CD4-positive, alpha-beta T cell treated with Interleukin-15 for 1 hour (primary cell): Measurements from ENCODE around the gene GREB1L.

ENCODE experiments used
- DNase-seq: peaks from one replicate; pipeline ENCODE4 v3.0.0-alpha.2; 2020

The GREB1L gene

DNA sequence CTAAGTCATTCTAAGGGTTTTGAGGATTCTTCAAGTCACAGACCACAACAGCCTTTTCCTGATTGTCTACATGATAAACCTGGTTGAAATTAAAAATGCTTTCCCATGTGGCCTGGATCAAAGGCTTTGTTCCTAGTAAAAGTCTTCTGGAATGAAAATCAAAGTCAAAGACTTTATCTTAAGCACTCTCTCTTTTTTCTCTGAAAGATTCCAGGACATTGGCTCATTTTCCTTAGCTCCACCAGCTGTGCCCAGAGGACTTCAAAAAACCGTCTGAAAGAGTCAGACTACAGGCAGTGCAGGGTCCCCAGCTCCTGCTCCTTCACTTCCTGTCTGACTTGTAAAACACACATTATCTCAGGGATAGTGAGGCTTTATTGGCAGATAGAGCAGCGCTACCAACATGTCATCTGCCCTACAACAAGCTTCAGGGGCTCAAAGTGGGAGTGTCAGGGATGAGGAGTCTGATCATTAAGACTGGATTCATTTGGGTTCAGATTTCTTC, 210.3 kb downstream of the GREB1L start:
- no peak for DNase-seq

DNA sequence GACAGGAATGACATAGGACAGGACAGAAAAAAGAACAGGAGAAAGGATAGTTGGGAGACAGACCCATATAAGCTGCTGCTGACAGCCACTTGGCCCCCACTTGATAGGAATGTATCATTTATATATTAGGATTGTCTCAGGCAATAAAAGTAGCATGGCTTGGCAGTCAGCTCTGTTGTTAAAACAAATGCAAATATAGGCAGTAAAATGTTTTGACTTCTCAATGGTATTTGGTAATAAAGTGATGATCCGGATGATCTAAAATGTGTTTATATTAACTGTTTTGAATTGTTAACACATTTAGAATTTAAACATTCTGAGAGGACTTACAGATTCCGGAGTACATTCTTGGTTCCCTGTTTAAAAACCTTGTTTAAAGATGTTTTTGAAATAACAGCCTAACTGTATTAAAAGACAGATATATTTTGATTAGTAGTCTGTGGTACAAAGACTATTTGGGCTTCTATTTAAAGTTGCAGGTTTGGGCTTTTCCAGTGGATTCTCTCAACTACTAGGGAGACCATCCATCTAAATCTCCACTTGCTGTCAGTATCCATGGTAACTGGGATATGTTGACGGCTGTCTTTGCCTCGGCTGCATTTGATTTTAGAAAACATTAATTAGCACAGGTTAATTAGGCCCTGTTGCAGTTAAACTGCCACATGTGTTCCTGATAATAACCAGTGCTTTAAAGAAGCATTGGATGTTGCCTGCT, 210.9 kb downstream of the GREB1L start:
- DNase-seq: no peak

- no peak for DNase-seq
Measured at GRCh38 chr18:21453511-21453901, 211.5 kb downstream of the GREB1L start.

DNA sequence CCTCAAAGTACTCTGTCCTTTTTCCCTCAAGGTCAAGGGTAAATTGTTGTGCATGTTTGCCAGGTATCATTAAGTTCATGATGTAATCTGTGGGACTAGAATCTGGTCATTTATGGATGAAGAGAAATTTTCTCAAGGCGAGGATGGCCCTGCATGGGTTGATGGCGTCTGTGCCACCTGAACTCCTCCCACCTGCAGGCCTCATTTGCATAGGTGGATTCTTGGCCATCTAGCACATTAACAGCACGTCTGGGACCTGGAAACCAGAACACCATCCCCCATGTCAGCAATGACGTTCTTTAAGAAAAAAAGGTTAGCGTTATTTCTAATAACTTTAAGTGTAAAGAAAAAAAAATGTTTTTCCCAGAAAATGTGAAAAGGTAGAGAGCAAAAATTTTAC, 212.7 kb downstream of the GREB1L start:
- no peak for DNase-seq

GRCh38 chr18:21456428-21457178, 214.6 kb downstream of the GREB1L start:
- DNase-seq: no peak

GRCh38 chr18:21457179-21457535, 215.1 kb downstream of the GREB1L start:
- no peak for DNase-seq

DNA sequence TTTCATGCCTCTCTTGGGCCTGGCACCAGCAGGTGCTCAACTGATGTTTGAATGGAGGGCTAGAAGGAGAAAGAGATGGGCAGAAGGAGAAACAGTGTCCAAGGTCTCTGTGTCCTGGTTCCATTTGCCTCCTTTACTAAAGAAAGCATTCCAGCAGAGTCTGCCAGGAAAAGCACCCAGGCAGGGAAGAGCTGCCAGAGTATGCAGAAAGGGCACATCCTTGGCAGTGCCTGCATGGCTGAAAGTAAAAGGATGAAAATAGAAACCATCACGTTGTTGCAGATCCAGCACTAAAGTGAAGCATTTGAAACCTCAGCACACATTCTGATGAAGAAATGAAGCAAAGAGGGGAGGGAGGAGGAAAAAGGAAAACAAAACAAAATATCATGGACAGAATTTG, 216.3 kb downstream of the GREB1L start:
- no peak for DNase-seq

DNA sequence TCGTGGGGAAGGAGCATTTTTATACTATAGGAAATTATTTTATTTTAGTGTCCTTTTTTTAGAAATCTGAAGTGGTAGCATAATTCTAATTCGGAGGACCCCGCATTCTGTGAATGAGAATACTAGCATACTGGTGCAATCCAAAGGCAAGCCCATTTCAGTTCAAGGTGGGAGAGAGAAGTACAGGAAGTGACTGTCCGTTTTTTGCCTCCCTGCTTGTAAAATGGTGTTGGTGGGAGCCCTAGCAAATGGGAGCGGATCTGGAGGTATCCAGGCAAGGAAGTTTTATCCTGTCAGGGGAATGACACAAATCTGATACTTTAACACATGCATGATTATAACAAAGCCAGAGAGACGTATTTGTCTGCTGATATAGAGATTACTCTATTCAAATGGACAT, 216.8 kb downstream of the GREB1L start:
- no peak for DNase-seq

DNA sequence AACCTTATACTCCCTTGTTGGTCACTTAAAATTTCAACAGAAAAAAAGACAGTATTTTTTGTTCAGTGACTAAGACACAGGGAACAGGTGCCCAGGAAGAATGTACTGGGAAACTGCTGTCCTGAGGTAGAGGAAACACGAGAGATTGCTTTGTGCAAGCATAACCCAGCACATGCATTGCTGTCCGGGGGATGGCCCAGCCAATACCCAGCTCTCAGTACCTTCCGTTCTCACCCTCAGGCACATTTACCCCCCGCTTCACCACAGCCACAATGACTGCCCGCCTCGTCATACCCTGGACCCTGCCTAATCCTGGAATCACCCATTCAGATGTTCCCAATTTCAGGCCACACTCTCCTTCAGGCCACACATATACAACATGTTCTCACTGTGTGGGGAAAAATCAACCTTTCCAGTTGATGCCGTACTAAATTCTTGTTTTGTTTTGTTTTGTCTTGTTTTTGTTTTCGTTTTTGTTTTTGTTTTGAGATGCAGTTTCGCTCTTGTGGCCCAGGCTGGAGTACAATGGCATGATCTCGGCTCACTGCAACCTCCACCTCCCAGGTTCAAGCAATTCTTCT, 217.8 kb downstream of the GREB1L start:
- DNase-seq: no peak

DNA sequence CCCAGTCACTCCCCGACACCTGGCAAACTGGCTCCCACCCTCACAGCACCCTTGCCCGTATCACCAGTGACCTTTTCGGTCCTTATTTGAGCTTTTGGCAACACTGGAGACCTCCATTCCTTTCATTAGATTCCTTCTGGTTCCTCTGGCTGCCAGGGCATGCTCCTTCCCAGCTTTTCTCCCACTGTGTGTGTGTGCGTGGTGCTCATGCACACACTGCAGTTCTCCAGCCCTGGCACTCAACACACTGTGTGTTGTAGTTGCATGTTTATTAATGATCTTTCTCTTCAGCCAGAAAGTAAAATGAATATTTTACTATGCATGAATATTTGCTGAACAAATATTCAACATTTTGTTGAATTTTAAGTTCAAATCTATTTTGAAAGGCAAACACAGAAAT, 219.4 kb downstream of the GREB1L start:
- no peak for DNase-seq

- DNase-seq: no peak
Measured at GRCh38 chr18:21463718-21464117, 221.7 kb downstream of the GREB1L start.

- DNase-seq: no peak
Measured at GRCh38 chr18:21468514-21469164, 226.6 kb downstream of the GREB1L start.

DNA sequence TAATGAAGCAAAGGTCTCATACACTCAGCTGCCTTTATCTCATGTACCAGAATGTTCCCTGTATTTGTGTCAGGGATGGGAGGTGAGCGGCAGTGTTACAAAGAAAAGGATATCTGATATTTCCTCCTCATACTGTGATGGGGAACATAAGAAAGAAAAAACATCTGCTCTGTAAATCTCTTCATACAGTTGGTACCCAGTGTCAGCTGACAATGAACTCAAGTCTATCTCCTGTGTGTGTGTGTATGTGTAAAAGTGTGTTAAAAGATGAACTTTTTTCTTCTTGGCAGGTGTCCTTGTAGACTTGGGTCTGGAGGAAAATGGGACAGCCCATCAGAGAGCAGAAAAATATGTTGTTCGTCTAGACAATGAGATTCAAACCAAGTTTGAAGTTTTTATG, 230.7 kb downstream of the GREB1L start:
- no peak for DNase-seq

DNA sequence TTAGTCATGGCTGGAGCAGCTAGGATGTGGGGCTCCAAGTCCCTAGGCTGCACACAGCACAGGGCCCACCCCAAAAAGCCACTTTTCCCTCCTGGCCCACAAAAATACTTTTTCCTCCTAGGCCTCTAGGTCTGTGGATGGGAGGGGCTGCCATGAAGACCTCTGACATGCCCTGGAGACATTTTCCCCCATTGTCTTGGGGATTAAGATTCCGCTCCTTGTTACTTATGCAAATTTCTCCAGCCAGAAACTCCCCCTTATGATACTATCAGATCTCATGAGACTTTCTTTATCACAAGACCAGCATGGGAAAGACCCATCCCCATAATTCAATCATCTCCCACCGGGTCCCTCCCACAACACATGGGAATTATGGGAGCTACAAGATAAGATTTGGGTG, 232.6 kb downstream of the GREB1L start:
- DNase-seq: no peak

DNA sequence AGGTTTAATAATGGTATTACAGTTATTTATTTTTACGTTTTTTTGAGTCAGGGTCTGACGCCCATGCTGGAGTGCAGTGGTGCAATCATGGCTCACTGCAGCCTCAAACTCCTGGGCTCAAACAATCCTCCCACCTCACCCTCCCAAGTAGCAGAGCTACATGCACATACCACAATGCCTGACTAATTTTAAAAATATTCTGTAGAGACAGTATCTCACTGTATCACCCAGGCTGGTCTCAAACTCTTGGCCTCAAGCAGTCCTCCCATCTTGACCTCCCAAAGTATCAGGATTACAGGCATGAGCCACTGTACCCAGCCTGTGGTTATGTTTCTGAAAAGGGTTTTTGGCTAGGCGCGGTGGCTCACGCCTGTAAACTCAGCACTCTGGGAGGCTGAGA, 237.7 kb downstream of the GREB1L start:
- no peak for DNase-seq

DNA sequence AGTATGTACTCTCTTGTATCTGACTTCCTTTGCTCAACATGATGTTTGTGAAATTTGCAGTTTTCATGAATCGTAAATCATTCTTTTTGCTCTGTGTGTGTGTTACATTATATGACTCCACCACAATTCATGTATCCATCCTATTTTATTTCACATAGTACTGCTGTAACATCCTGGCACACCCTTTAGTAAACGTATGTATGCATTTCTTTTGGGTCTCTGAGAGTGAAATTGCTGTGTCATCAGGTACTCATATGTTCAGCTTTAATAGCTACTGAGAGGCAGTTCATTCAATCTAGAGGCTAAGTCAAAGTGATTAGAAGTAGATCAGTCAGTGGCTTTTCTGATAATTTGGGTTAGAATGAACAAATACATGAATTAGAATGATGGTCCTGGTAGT, 239.7 kb downstream of the GREB1L start:
- no peak for DNase-seq

GRCh38 chr18:21483051-21483450, 241.0 kb downstream of the GREB1L start:
- DNase-seq: no peak

DNA sequence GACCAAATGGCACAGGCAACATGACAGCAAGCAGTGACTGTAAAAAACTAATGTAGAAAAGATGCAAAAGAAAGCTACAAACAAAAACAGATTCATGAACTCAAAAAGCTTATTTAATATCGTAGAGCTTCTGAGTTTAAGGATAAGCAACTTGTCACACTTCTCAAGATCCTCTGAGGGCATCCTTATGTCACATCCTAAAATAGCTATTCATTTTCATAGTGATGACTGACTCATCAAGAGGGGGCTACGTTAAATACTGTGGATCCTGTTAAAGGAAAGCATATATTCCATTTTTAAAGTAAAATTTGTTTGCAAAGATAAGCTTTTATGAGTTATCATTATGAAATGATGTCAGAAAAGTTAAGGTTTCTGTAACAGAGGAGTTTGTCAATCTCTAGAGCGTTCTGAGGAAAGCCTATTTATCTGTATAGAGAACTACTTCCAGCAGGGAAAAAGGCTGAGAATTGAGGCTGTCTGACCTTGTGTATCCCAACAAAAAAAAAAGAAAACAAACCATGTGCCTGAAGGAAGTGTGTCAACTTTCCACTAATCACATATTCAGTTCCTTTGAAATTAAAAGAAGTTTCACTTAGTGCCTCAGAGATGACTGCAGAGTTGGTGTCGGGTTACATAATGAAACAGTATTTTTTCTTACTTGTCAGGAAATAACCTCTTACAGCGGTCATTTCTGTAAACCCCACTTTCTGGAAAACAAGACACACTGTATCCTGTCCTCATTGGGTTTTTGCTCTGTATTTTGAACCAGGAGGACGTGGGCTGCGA, 243.0 kb downstream of the GREB1L start:
- DNase-seq: no peak

- no peak for DNase-seq
Measured at GRCh38 chr18:21486905-21487437, 244.9 kb downstream of the GREB1L start.

GRCh38 chr18:21489119-21489750, 247.2 kb downstream of the GREB1L start:
- DNase-seq: no peak

- no peak for DNase-seq
Measured at GRCh38 chr18:21489919-21490495, 248.0 kb downstream of the GREB1L start.

- DNase-seq: no peak
Measured at GRCh38 chr18:21490748-21491147, 248.7 kb downstream of the GREB1L start.
